GM19395 (cell line): ENCODE data around the gene TP73.
A peak's percentile ranks its signal among the peaks of the same experiment; 100 is the strongest.
"Not testable (repeated sequence)": the region's sequence is repeated elsewhere in the genome, so short reads cannot be mapped to it uniquely, and the experiment has no call there.

Source experiments
- ATAC-seq: cut with Tn5 transposase; IDR thresholded peaks from one replicate; pipeline ENCODE4 v1.9.1; 2021; ENCODE audit warnings: mild to moderate bottlenecking, moderate library complexity; ENCODE audit not compliant: unreplicated experiment

TP73 gene

GRCh38 chr1:3618531-3618880 lies 33.8 kb upstream of the TP73 start:
- no peak for ATAC-seq

DNA sequence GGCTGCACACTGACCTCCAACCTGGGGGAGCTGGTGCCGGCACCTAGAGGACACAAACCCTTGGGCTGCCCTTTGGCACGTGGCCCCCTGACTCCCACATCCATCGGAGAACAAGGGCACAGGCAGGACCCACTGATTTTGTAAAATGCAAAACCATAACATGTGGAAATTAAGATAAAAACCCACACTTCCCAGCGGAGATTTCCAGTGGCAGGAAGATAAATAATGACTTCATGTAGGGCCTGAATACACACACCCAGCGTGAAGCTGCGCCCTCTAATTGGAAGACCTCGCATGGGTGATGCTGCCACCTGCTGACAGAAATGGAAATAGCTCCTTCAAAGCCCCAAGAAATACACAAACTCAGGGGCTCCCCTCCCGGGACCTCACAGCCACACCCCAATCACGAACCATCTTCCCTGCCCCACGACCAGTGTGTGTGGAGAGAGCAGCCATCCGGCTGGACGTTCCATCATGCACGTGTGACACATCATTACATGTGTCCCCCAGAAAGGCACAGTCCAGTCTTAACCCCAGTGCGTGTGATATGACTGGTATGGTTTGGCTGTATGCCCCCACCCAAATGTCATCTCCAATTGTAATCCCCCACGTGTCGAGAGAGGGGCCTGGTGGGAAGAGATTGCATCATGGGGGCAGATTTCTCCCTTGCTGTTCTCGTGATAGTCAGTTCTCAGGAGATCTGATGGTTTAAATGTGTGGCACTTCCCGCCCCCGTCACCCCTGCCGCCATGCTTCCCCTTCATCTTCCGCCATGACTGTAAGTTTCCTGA lies 33.2 kb upstream of the TP73 start:
- peak; percentile 62 for ATAC-seq

DNA sequence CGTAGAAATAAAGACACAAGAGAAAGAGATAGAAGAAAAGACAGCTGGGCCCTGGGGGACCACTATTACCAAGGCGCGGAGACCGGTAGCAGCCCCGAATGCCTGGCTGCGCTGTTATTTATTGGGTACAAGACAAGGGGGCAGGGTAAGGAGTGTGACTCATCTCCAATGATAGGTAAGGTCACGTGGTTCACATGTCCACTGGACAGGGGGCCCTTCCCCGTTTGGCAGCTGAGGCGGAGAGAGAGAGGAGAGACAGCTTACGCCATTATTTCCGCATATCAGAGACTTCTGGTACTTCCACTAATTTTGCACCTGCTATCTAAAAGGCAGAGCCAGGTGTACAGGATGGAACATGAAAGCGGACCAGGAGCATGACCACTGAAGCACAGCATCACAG lies 31.6 kb upstream of the TP73 start:
- ATAC-seq: no peak

- not testable (repeated sequence) for ATAC-seq
These were observed 31.1 kb upstream of the TP73 start for GRCh38 chr1:3621151-3621671.

- not testable (repeated sequence) for ATAC-seq
These were observed 30.2 kb upstream of the TP73 start for GRCh38 chr1:3622102-3622501.

DNA sequence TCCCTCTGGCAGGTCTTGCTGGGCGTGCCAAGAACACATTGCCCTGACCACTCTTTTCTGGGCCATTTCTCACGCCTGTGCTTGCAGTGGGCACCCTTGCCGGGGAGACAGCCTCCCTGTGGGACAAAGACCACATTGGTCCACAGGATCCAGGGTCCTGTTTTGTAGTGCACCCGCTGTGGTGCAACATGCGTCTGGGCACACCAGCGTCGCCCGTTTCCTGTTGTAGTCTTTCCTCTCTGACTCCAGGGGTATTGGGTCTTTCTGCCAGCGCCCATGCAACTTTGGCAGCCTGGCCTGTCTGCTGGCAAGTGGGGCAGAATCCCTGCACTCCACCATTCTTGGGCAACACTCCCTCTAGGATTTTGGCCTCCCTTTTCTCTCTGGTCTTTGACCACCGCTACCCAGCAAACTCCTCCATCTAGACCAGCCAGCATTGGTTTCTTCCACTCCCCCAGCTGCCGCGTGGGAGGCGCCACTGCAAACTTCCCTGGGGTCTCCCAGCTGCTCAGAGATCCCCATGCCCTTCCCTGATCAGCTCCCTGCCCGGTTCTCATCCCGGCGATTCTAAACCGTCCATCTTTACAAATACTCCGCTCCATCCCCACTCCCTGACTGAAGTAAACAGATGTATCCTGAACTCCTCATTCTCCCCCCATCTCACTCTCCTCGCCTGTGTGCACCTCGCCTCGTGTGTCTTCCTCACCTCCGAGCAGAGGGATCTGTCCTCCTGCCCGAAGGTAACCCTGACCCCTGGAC lies 28.7 kb upstream of the TP73 start:
- no peak for ATAC-seq

DNA sequence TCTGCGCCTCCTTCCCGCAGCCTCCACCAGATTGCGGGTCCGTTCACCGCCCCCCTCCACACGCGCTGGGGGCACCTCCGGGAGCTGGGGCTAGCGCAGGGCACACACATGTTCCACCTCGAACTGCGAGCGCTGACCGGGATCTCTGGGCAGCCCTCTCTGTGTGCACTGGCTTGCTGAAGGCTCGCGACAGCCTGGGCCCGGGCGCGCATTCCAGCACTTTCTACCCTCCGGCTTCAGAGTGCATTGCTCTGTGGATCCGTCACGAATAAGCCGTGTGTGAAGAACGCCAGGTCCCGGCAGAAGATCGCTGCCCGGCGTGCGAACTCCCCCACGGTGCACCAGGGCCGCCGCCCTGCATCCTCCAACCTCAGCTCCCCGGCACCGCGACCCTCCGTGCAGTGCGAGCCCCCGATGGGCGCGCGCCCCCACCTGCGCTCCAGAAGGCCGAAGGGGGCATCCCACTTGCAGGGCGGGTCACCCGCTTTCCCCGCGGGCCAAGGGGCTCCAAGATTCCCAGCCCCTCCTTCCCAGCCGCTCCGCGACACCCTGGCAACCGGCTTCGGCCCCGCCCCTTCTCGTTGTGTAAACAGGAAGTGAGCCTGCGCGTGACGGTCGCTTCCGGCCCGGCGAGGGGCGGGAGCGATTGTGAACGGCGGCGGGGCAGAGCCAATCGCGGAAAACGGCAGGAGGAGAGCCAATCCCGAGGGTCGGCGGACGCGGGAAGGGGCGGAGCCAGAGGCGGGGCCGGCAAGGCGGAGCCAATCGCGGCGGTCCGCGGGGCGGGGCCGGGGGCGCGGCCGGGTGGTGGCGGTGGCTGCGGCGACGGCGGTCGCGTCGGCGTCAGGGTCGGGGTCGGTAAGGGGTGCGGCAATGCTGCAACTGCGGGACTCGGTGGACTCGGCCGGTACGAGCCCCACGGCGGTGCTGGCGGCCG lies 27.8 kb upstream of the TP73 start, which contains the start of gene TPRG1L:
Gene TPRG1L (plus strand): TSS at position 816 of the 937 bp plus-strand sequence. CDS start 58 bp downstream, at position 874.
- ATAC-seq: peak; percentile 94

GRCh38 chr1:3625151-3625907 lies 27.0 kb upstream of the TP73 start:
- ATAC-seq: peak; percentile 27

- no peak for ATAC-seq
These were observed 26.3 kb upstream of the TP73 start for GRCh38 chr1:3626025-3626424.

GRCh38 chr1:3627515-3628253 lies 24.6 kb upstream of the TP73 start:
- ATAC-seq: no peak

DNA sequence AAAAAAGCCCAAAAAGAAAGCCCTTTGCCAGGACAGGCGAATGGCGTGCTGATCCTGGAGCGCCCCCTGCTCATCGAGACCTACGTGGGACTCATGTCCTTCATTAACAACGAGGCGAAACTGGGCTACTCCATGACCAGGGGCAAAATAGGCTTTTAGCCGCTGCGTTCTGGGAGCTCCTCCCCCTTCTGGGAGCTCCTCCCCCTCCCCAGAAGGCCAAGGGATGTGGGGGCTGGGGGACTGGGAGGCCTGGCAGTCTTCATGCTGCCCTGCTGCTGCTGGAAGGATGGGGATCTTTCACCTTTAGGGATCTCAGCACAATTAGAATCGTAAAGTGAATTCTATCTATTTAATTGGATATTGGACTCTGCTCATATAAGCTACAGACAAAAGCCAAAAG lies 23.9 kb upstream of the TP73 start:
- ATAC-seq: no peak

GRCh38 chr1:3629561-3630160 lies 22.7 kb upstream of the TP73 start:
- ATAC-seq: no peak

GRCh38 chr1:3630161-3630611 lies 22.1 kb upstream of the TP73 start:
- ATAC-seq: no peak

GRCh38 chr1:3630914-3631313 lies 21.4 kb upstream of the TP73 start:
- no peak for ATAC-seq

GRCh38 chr1:3631320-3632260 lies 20.7 kb upstream of the TP73 start:
- no peak for ATAC-seq

- ATAC-seq: no peak
These were observed 20.0 kb upstream of the TP73 start for GRCh38 chr1:3632298-3632697.

DNA sequence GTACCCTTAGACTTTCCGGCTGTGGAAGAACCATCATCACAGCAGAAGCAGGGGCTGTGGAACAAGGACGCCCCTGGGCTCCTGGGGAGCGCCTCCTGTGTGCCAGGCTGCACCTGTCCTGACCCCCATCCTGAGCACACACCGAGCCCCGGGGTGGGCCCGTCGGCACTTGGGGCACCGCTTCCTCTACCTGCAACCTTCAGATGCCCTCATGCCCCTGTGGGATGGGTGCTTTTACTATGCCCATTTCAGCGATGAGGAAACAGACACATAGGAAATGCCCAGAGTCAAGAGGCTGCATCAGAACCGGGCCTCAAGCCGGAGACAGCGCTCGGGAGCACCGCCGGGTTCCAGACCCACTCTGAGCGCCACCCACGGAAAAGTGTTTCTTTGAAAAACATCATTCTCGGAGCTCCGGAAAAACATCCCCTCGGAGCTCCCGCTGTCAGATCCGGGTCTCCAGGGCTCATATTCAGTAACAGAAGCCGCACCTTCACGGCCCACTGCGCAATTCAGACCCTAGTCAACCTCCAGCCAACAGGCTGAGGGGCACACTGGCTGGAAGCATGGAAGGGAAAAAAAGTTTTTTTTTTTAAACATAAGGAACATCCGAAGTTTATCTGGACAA lies 19.5 kb upstream of the TP73 start:
- ATAC-seq: no peak
